ENCODE data around the gene PALD1. TPM values are rescaled to one million over a fixed set of nuclear protein-coding genes. Genes with fewer than 3 reads are reported as not detected.

PALD1 gene
- total RNA-seq, 2 donors from 2014 or later: 17.3 to 19.7 TPM

GRCh38 chr10:70455213-70455630, 23.3 kb upstream of the PALD1 start:
- Histone ChIP-seq H3K9ac (ENCODE audit: extremely low read depth, low read length, poor library complexity, severe bottlenecking) (no peak overlapping the region), H3K4me3 (ENCODE audit: low read length) (no peak overlapping the region), H3K9me3 (ENCODE audit: control insufficient read depth, low read length) (no peaks in the 10 kb centered on the region), H3K27ac (ENCODE audit: low read depth, low read length) (no peak overlapping the region), H3K4me1 (ENCODE audit: control insufficient read depth, insufficient read depth, low read length) (peaks cover 4% of the 10 kb centered on the region), H3K36me3 (ENCODE audit: control insufficient read depth, insufficient read depth, low read length) (no peaks in the 10 kb centered on the region), H3K27me3 (ENCODE audit: control insufficient read depth, insufficient read depth, low read length, poor library complexity, severe bottlenecking) (peaks cover 10% of the 10 kb centered on the region)
- Mint-ChIP-seq H3K36me3 (ENCODE audit: low read depth) (no peaks in the 10 kb centered on the region), H3K4me3 (peak overlapping the region; percentile 36), H3K27ac (peak overlapping the region; percentile 94), H3K9me3 (no peaks in the 10 kb centered on the region), H3K27me3 (ENCODE audit: insufficient read depth) (peaks cover 21% of the 10 kb centered on the region), H3K4me1 (peaks cover 36% of the 10 kb centered on the region)
- WGBS, 2 experiments (ENCODE audit: insufficient coverage in 1 of 2, insufficient read length in 1 of 2): 44% methylated on average over 6 of the region's 6 CpGs; no CpG with 5 or more reads in 1 of the 2 experiments
- TF ChIP-seq, protein P1, sequence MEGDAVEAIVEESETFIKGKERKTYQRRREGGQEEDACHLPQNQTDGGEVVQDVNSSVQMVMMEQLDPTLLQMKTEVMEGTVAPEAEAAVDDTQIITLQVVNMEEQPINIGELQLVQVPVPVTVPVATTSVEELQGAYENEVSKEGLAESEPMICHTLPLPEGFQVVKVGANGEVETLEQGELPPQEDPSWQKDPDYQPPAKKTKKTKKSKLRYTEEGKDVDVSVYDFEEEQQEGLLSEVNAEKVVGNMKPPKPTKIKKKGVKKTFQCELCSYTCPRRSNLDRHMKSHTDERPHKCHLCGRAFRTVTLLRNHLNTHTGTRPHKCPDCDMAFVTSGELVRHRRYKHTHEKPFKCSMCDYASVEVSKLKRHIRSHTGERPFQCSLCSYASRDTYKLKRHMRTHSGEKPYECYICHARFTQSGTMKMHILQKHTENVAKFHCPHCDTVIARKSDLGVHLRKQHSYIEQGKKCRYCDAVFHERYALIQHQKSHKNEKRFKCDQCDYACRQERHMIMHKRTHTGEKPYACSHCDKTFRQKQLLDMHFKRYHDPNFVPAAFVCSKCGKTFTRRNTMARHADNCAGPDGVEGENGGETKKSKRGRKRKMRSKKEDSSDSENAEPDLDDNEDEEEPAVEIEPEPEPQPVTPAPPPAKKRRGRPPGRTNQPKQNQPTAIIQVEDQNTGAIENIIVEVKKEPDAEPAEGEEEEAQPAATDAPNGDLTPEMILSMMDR (conservative IDR thresholded peaks at IDR 0.05): no peak
- peak; percentile 97 for DNase-seq

- TF ChIP-seq, protein P1 (conservative IDR thresholded peaks at IDR 0.05): no peak
- Histone ChIP-seq H3K27me3 (ENCODE audit: control insufficient read depth, insufficient read depth, low read length, poor library complexity, severe bottlenecking) (peaks cover 10% of the 10 kb centered on the region), H3K36me3 (ENCODE audit: control insufficient read depth, insufficient read depth, low read length) (no peaks in the 10 kb centered on the region), H3K9me3 (ENCODE audit: control insufficient read depth, low read length) (no peaks in the 10 kb centered on the region), H3K4me3 (ENCODE audit: low read length) (no peak overlapping the region), H3K27ac (ENCODE audit: low read depth, low read length) (no peak overlapping the region), H3K9ac (ENCODE audit: extremely low read depth, low read length, poor library complexity, severe bottlenecking) (no peak overlapping the region), H3K4me1 (ENCODE audit: control insufficient read depth, insufficient read depth, low read length) (no peaks in the 10 kb centered on the region)
- Mint-ChIP-seq H3K4me3 (peak overlapping the region; percentile 36), H3K27me3 (ENCODE audit: insufficient read depth) (peaks cover 21% of the 10 kb centered on the region), H3K9me3 (no peaks in the 10 kb centered on the region), H3K27ac (peak overlapping the region; percentile 94), H3K36me3 (ENCODE audit: low read depth) (no peaks in the 10 kb centered on the region), H3K4me1 (peaks cover 34% of the 10 kb centered on the region)
- peak; percentile 80 for DNase-seq
- WGBS, 2 experiments (ENCODE audit: insufficient coverage in 1 of 2, insufficient read length in 1 of 2): 28 to 31% methylated on average over 2 to 8 of the region's 8 CpGs
These were observed 22.4 kb upstream of the PALD1 start for GRCh38 chr10:70456164-70456563.

DNA sequence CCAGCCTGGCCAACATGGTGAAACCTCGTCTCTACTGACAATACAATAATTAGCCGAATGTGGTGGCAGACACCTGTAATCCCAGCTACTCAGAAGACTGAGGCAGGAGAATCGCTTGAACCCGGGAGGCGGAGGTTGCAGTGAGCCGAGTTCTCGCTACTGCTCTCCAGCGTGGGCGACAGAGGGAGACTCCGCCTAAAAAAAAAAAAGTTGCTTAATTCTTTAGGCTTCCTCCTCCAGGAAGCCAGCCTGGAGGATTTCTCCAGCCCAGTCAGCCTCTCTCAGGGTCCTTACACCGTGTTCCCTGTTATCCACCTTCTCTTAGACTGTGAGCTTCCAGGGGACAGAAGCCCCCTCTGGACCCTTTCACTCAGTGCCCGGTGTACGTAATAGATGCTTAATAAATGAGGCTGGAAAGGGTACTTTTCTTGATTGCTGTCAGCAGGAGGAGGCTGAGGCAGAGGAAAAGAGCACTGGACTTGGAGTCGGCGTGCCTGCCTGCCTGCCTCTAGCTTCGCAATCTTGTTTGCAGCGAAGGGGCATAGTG, 20.7 kb upstream of the PALD1 start:
- Mint-ChIP-seq H3K4me3 (peak overlapping the region; percentile 59), H3K4me1 (peaks cover 34% of the 10 kb centered on the region)
- H3K4me1 ChIP-seq (ENCODE audit: control insufficient read depth, insufficient read depth, low read length): no peaks in the 10 kb centered on the region

More for the DNA sequence above, 20.7 kb upstream of the PALD1 start:
- TF ChIP-seq, protein P1 (conservative IDR thresholded peaks at IDR 0.05): no peak
- Histone ChIP-seq H3K9ac (ENCODE audit: extremely low read depth, low read length, poor library complexity, severe bottlenecking) (no peak overlapping the region), H3K9me3 (ENCODE audit: control insufficient read depth, low read length) (no peaks in the 10 kb centered on the region), H3K27me3 (ENCODE audit: control insufficient read depth, insufficient read depth, low read length, poor library complexity, severe bottlenecking) (peaks cover 10% of the 10 kb centered on the region), H3K36me3 (ENCODE audit: control insufficient read depth, insufficient read depth, low read length) (no peaks in the 10 kb centered on the region), H3K27ac (ENCODE audit: low read depth, low read length) (no peak overlapping the region), H3K4me3 (ENCODE audit: low read length) (no peak overlapping the region)
- WGBS, 2 experiments (ENCODE audit: insufficient coverage in 1 of 2, insufficient read length in 1 of 2): 52 to 53% methylated on average over 12 to 17 of the region's 17 CpGs
- DNase-seq: no peak
- H3K9me3 Mint-ChIP-seq: no peaks in the 10 kb centered on the region
- H3K27me3 Mint-ChIP-seq (ENCODE audit: insufficient read depth): peaks cover 21% of the 10 kb centered on the region
- H3K36me3 Mint-ChIP-seq (ENCODE audit: low read depth): no peaks in the 10 kb centered on the region
- no peak overlapping the region for H3K27ac Mint-ChIP-seq
